Measurements from ENCODE around the gene NOTCH1.

- TF ChIP-seq SCRT1 (tag by site-specific recombination; IDR thresholded peaks at IDR 0.05; ENCODE audit: borderline replicate concordance) (no peak), ZNF341 (tag by site-specific recombination; IDR thresholded peaks at IDR 0.05; ENCODE audit: low read depth) (no peak), ZNF311 (tag by site-specific recombination; IDR thresholded peaks at IDR 0.05; ENCODE audit: borderline replicate concordance) (no peak), ZNF529 (tag by site-specific recombination; IDR thresholded peaks at IDR 0.05; ENCODE audit: insufficient replicate concordance) (no peak), ZNF416 (tag by site-specific recombination; IDR thresholded peaks at IDR 0.05) (no peak), ZNF610 (tag by site-specific recombination; IDR thresholded peaks at IDR 0.05; ENCODE audit: borderline replicate concordance) (no peak), YY1 (tag by site-specific recombination; IDR thresholded peaks at IDR 0.05) (no peak), ZNF18 (tag by site-specific recombination; IDR thresholded peaks at IDR 0.05) (no peak), KLF16 (tag by site-specific recombination; IDR thresholded peaks at IDR 0.05) (no peak)
- TF ChIP-seq, protein P1, sequence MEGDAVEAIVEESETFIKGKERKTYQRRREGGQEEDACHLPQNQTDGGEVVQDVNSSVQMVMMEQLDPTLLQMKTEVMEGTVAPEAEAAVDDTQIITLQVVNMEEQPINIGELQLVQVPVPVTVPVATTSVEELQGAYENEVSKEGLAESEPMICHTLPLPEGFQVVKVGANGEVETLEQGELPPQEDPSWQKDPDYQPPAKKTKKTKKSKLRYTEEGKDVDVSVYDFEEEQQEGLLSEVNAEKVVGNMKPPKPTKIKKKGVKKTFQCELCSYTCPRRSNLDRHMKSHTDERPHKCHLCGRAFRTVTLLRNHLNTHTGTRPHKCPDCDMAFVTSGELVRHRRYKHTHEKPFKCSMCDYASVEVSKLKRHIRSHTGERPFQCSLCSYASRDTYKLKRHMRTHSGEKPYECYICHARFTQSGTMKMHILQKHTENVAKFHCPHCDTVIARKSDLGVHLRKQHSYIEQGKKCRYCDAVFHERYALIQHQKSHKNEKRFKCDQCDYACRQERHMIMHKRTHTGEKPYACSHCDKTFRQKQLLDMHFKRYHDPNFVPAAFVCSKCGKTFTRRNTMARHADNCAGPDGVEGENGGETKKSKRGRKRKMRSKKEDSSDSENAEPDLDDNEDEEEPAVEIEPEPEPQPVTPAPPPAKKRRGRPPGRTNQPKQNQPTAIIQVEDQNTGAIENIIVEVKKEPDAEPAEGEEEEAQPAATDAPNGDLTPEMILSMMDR (tag by site-specific recombination; IDR thresholded peaks at IDR 0.05) = peak; percentile 79
- TF ChIP-seq, protein P2, sequence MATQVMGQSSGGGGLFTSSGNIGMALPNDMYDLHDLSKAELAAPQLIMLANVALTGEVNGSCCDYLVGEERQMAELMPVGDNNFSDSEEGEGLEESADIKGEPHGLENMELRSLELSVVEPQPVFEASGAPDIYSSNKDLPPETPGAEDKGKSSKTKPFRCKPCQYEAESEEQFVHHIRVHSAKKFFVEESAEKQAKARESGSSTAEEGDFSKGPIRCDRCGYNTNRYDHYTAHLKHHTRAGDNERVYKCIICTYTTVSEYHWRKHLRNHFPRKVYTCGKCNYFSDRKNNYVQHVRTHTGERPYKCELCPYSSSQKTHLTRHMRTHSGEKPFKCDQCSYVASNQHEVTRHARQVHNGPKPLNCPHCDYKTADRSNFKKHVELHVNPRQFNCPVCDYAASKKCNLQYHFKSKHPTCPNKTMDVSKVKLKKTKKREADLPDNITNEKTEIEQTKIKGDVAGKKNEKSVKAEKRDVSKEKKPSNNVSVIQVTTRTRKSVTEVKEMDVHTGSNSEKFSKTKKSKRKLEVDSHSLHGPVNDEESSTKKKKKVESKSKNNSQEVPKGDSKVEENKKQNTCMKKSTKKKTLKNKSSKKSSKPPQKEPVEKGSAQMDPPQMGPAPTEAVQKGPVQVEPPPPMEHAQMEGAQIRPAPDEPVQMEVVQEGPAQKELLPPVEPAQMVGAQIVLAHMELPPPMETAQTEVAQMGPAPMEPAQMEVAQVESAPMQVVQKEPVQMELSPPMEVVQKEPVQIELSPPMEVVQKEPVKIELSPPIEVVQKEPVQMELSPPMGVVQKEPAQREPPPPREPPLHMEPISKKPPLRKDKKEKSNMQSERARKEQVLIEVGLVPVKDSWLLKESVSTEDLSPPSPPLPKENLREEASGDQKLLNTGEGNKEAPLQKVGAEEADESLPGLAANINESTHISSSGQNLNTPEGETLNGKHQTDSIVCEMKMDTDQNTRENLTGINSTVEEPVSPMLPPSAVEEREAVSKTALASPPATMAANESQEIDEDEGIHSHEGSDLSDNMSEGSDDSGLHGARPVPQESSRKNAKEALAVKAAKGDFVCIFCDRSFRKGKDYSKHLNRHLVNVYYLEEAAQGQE (tag by site-specific recombination; IDR thresholded peaks at IDR 0.05) = 0 out of 2 replicates have a peak, but pooled peaks have one; percentile 15
- TF ChIP-seq, protein P3, sequence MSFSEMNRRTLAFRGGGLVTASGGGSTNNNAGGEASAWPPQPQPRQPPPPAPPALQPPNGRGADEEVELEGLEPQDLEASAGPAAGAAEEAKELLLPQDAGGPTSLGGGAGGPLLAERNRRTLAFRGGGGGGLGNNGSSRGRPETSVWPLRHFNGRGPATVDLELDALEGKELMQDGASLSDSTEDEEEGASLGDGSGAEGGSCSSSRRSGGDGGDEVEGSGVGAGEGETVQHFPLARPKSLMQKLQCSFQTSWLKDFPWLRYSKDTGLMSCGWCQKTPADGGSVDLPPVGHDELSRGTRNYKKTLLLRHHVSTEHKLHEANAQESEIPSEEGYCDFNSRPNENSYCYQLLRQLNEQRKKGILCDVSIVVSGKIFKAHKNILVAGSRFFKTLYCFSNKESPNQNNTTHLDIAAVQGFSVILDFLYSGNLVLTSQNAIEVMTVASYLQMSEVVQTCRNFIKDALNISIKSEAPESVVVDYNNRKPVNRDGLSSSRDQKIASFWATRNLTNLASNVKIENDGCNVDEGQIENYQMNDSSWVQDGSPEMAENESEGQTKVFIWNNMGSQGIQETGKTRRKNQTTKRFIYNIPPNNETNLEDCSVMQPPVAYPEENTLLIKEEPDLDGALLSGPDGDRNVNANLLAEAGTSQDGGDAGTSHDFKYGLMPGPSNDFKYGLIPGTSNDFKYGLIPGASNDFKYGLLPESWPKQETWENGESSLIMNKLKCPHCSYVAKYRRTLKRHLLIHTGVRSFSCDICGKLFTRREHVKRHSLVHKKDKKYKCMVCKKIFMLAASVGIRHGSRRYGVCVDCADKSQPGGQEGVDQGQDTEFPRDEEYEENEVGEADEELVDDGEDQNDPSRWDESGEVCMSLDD (tag by site-specific recombination; IDR thresholded peaks at IDR 0.05) = no peak
- TF ChIP-seq, protein P4, sequence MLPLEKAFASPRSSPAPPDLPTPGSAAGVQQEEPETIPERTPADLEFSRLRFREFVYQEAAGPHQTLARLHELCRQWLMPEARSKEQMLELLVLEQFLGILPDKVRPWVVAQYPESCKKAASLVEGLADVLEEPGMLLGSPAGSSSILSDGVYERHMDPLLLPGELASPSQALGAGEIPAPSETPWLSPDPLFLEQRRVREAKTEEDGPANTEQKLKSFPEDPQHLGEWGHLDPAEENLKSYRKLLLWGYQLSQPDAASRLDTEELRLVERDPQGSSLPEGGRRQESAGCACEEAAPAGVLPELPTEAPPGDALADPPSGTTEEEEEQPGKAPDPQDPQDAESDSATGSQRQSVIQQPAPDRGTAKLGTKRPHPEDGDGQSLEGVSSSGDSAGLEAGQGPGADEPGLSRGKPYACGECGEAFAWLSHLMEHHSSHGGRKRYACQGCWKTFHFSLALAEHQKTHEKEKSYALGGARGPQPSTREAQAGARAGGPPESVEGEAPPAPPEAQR (tag by site-specific recombination; IDR thresholded peaks at IDR 0.05) = no peak
Observed at GRCh38 chr9:136485049-136486045, 60.5 kb downstream of the NOTCH1 start.
